ENCODE measurements around the gene TAX1BP3.
A peak's percentile ranks its signal among the peaks of the same experiment; 100 is the strongest.
"Not testable (repeated sequence)": the region's sequence is repeated elsewhere in the genome, so short reads cannot be mapped to it uniquely, and the experiment has no call there.

Gene TAX1BP3, protein sequence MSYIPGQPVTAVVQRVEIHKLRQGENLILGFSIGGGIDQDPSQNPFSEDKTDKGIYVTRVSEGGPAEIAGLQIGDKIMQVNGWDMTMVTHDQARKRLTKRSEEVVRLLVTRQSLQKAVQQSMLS

DNA sequence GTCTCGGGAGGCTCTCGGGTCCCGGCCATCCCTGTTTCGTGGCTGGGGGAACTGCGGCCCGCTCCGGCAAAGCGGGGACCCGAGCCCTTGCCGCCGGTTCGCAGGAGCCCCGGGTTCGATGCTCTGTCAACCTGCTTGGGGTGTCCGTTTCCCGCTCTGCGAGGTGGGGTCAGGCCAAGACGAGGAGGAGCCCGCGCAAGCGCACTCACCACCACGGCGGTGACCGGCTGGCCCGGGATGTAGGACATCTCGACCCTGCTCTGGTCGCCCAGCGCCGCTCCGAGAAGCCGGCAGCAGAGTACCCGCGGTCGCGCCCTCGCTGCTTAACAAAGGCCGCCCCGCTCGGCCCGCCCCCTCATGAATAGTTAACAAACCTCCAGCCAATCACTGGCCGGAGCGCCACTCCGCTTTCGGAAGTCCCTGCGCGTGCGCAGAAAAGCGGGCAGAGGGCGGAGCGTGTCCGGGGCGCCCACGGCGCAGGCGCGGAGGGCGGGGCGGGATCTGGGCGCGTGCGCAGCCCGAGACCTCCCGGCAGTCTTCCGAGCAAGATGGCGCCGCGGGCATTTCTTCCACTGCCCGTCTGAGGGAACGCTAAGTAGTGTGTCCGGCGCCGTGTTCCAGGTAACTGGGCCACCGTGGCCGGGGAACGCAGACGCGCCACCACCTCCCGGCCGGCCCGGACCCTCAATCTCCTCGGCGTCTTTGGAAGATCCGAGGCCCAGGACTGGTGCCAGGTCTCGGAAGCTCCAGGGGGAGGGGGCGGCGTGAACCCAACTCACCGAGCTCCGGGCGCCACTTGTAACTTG is at the start of gene TAX1BP3, which contains the start of gene EMC6:
TAX1BP3 (minus strand) TSS at position 300 of the 806 bp plus-strand sequence; CDS start at position 248, 52 bp downstream.
EMC6 (plus strand) TSS at position 534 of the 806 bp plus-strand sequence. CDS start 335 bp downstream, outside the sequence.
- DNase-seq: peak; percentile 98

DNA sequence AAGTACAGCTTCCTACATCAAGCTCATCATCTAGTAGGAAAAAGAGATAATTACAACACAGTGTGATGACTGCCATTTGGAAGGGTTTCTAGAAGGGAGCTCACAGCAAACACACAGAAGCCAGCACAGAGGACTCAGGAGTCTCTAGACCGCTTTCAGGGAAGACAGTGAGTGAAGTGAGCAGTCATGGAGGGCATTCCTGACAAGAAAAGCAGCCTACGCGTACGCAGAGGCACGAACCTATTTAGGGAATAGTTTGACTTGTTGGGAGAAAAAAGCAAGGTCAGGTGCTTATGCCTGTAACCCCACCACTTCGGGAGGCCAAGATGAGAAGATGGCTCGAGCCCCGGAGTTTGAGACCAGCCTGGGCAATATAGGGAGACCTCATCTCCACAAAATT is 46.9 kb upstream of the TAX1BP3 start:
- DNase-seq: no peak

DNA sequence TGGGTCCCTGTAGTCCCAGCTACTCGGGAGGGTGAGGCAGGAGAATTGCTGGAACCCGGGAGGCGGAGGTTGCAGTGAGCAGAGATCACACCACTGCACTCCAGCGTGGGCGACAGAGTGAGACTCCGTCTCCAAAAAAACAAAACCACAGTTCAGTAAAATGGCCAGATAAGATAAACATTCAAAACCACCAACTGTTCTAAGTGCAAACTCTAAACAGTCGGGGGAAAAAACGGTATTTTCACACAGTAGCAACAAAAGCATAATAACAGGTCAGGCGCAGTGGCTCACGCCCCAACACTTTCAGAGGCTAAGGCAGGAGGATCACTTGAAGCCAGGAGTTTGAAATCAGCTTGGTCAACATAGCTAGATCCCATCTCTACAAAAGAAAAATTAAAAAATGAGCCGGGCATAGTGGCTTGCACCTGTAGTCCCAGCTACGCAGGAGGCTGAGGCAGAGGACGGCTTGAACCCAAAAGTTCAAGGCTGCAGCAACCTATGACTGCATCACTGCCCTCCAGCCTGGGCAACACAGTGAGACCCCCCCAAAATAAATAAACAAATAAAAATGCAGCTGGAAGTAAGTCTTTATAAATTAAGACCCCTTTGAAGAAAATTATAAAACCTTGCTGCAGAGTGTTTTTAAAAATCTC is 44.6 kb upstream of the TAX1BP3 start:
- DNase-seq: no peak

DNA sequence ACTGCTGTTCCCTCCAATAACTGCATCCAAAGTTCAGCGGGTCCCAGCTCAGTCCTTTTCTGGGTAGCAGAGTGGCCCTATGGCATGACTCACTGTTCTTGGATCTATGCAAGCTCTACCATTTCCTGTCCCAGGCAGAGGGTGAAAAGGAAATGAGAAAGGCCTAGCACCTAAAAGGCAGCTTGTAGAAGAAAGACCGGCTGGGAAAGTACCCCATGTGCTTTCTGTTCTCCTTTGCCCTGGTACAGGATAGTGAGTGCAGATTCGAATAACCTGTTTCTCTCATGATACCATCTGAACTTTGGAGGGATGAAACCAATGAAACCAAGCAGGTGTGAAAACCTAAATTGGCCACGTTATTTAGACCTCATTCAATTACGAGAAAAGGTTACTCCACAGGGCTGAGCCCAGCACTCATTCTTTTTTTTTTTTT is 42.6 kb upstream of the TAX1BP3 start:
- no peak for DNase-seq

DNA sequence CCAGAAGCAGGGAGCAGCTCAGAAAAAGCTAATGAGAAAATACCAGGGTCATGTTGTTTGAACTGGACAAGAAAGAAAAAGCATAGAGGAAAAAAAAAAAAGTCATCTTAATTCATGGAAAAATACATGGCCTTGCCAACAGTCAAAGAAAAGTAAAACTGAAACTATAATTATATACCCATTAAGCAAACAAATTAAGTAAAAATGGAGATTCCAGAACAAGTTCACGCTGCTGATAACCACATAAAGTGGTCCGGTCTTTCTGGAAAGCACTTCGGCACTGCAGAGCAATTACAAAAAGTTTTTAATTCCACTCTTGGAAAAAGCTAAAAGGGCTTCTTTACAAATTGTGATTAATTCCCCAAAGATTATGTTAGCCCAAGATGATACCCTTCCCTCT is 40.0 kb upstream of the TAX1BP3 start:
- no peak for DNase-seq

DNA sequence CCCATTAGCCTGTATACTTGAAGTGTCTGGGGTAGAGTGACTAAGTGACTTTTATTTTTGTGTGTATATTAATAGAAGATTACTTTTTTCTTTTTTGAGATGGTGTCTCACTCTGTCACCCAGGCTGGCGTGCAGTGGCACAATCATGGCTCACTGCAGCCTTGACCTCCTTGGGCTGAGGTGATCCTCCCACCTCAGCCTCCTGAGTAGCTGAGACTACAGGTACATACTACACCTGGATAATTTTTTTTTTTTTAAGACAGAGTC is 37.3 kb upstream of the TAX1BP3 start:
- not testable (repeated sequence) for DNase-seq

DNA sequence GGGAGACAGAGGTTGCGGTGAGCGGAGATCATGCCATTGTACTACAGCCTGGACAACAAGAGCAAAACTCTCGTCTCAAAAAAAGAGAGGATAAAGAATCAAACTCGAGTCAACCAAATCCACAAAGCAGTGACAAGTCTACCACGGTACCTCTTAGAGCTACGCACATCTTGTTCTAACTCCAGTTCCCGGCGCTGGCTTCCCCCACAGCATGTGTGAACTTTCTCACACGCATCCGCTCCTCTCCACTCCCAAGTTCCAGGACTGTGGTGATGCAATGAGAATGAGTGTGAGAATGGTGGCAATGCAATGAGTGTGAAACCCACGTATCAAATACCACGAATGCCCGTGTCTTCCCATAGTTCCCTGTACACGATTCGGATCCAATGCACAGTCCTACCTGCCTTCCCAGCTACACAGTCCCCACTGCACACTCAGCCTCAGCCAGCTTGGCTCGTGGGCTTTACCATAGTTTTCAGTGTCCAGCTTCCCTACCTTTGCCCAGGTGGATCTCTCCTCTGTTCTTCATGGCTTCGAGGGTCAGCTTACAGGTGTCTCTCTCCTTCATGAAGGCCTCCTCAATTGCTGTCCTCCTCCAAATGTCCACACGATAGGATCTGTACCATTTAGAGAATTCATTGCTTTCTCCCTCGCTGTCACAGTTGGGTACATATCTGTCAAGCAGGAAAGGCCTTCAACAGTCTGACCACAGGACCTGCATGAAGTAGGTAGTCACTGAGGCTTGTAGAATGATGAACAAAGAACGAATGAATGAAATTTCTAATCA is 36.7 kb upstream of the TAX1BP3 start:
- no peak for DNase-seq

DNA sequence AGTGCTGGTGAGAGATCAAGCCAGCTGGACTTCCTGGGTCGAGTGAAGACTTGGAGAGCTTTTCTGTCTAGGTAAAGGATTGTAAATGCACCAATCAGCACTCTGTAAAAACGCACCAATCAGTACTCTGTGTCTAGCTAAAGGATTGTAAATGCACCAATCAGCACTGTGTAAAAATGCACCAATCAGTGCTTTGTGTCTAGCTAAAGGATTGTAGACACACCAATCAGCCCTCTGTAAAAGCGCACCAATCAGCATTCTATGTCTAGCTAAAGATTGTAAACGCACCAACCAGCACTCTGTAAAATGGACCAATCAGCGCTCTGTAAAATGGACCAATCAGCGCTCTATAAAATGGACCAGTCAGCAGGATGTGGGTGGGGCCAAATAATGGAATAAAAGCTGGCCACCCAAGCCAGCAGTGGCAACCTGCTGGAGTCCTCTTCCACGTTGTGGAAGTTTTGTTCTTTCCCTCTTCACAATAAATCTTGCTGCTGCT is 33.7 kb upstream of the TAX1BP3 start:
- DNase-seq: not testable (repeated sequence)

DNA sequence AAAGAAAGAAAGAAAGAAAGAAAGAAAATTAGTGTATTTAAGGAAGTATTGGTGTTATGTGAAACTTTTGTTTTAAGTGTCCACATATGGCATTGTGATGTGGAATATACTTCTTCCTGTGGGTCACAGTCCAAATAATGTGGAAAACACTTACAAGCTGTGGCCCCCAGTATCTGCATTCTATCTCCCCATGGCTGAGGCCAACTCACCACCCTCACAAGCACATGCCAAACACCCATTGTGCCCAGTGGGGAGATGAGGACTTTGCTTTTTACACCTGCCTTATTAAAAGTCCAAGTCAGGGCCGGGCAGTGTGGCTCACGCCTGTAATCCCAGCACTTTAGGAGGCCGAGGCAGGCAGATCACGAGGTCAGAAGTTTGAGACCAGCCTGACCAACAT is 31.6 kb upstream of the TAX1BP3 start:
- no peak for DNase-seq

DNA sequence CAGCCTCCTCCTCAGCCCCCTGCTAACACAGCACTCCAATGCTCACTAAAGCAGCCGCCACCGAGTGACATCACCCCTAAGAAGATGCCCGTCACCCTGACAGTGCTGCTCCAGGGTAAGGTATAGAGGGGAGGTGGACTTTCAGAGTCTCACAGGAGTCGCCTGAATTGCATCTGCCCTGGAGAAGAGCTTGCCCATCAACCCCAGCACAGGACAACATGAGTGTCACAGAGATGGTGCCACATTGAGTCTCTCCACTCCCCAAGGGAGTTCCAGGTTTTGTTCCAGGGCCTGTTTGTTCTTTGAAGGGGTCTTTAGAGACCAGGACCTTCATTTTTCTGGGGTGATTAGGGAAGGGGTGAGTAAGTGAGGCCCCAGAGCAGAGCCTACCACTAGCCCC is 29.8 kb upstream of the TAX1BP3 start:
- no peak for DNase-seq

DNA sequence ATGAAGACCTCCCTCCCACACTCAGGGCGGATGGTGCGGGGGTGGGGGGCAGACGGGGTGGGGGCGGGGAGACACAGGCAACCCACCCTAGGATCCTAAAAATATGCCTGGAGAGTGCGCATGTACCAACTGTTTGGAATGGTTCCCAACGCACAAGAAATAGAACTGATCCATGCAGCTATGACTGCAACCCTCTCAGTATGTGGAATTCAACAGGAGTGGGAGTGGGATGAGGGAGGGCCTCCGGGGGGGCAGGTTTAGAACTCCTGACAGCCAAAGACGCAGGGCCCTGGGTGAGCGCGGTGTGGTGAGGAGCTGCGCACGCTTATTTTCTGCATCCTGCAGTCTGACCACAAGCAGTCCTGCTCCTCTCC is 28.7 kb upstream of the TAX1BP3 start:
- DNase-seq: no peak

DNA sequence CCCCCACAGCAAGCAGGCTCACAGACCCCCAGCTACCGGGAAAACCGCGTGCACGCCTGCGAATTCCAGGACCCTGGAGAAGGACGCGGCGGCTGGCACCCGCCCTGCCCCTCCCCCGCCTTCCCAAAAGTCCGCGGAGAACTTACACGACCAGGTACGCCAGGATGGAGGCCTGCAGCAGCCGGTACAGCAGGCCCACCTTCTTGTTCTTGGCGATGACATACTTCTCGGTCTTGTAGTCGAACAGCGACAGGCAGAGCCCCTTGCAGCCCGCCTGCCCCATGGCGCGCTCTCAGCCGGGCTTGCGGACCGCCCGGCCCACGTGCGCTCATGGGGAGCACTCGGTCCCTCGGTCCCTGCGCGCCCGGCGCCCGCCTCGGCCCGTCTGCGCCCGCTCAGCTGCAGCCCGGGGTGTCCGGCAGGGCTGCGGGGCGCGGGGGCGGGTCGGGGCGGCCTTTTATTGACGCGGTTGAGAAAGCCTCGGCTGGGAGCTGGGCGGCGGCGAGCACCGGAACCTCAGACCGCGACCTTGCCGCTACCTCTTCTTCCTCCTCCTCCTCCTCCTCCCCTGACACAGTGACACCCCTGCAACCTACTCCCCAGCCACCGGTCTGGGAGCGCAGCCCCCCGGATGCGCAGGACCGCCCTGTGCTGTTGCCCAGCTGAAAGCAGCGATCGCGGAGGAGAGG is 27.5 kb upstream of the TAX1BP3 start, which contains the start of gene P2RX5:
P2RX5 (minus strand) TSS at position 433 of the 689 bp plus-strand sequence; CDS start at position 283, 150 bp downstream.
- no peak for DNase-seq

DNA sequence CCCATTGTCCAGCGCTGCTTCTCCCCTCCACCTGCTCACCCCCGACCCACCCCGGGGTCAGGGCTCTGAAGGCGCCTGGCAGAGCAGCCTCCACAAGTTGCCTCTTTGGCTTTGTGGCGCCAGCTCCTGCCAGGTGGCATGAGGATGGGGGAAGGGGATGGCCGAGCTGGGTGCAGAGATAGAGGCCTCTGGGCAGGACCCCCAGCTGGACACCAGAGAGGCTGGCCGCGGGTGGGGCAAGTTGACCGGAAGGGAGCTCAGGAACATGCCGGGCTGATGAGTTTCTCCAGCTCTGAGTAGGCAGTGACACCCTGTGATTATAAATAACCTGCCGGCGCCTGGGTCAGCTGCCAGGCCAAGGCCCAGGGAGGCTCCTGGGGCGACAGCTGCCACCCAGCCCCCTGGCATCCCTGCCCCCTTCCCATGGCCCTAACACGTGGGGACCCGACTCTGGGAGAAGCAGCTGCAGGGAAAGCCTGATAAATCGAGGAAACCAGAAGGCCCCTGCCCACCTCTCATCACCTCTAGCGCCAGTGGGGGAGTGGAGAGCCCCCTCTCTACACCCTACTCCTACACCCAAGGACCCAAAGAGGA is 26.8 kb upstream of the TAX1BP3 start:
- DNase-seq: no peak

DNA sequence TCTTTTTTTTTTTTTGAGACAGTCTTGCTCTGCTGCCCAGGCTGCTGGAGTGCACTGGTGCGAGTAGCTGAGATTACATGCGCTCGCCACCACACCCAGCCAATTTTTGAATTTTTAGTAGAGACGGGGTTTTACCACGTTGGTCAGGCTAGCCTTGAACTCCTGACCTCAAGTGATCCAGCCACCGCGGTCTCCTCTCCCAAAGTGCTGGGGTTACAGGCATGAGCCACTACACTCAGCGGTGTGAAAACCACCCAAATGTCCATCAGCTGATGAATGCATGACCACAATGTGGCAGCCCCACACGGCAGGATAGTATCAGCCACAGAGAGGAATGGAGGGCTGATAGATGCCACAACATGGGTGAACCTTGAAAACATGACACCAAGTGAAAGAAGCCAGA is 25.5 kb upstream of the TAX1BP3 start:
- DNase-seq: no peak

DNA sequence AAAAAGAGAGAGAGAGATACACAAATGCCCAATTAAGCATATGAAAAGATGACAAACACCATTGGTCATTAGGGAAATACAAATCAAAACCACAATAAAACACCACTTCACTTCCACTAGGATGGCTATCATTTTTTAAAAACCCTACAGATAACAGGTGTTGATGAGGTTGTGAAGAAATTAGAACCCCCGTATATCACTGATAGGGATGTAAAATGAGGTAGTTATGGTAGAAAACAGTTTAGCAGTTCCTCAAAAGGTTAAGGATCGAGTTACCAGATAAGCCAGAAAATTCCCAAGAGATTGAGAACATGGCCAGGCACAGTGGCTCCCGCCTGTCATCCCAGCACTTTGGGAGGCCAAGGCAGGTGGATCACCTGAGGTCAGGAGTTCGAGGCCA is 24.8 kb upstream of the TAX1BP3 start:
- no peak for DNase-seq

DNA sequence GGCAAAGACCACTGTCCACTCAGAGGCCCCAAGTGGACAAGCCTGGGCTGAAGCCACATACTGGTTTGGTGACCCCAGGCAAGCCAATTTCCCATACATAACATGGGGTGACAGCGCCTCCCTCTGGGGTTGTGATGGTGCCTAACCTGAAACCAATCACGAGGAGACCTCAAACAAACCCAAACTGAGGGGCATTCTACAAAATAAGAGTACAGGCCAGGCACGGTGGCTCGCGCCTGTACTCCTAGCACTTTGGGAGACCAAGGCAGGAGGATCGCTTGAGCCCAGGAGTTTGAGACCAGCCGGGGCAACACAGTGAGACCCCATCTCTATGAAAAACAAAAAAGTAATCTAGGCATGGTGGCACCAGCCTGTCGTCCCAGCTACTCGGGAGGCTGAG is 24.0 kb upstream of the TAX1BP3 start:
- DNase-seq: no peak

DNA sequence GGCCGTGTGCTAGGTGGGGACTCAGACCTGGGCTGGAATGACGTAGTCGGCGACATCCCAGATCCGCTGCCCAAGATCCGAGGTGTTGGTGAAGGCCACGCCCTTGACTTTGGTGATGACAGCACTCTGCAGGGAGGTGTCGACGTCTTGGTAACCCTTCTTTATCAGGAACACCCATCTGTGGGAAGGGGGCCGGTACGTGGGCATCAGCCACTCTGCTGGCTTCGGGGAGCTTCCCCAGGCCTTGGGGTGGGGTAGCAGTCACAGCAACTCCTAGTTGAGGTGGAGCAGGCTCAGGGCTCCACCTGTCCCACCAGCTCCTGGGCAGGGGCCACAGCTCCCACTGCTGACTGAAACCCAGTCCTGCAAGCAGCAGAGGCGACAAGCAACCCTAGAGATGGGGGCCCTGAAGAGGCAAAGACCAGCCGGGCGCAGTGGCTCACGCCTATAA is 23.3 kb upstream of the TAX1BP3 start:
- no peak for DNase-seq

DNA sequence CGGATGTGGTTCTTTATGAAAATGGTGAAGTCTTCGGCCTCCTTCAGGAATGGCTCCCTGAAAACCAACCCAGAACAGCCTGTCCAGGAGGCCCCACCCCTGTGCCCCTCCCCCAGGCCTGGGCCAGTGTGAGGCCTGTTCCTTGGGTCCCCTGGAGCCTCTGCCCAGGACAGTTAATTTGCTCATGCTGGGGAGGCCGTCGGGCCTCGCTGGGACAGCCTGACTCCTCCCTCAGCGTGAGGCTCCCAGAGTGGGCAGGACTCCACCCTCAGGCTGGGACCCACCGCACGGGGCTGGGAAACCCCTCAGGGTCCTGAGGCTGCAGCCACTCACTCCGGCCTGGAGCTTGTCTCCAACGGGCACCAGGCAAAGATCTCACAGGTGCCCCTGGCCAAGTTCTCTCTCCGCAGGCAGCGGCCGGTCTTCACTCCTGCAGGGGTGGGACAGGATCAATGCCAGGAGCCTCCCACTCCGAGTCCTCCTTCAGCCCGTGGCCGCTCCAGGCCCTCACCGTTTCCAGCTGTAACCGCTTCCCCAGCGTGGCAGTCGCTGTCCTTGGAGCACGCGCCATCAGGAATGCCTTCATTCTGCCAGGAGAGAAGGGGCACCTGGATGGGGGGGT is 21.8 kb upstream of the TAX1BP3 start:
- no peak for DNase-seq

DNA sequence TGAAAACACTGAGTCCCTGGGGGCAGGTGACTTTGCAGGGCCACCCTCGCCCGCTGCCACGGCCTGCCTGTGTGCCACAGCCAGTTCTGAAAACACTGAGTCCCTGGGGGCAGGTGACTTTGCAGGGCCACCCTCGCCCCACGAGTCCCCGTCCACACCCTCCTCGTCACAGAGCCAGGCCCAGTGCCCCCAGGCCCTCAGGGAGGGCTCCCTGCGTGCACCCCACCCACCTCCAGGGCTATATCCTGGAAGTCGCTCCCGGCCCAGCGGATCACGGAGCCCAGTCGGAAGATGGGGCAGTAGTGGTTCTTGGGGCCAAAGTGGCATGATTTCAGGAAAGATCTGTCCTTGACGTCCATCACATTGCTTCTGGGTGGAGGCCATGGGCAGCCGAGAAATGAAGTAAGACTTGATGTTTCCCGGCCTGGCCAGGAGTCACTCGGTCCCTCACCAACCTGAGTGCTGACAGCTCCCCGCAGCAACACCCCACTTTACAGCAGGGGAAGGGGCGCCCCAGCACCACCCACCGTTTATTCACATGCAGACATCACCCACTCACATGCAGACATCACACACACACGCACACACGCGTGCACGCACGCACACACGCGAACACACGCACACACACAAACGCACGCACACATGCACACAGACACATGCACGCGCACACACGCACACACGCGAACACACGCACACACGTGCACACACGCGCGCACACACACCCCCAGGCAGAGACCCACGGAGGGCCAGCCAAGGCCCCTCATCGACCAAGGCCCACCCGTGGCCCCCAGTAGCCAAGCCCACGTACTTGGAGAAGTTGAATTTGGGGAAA is 21.1 kb upstream of the TAX1BP3 start:
- no peak for DNase-seq

DNA sequence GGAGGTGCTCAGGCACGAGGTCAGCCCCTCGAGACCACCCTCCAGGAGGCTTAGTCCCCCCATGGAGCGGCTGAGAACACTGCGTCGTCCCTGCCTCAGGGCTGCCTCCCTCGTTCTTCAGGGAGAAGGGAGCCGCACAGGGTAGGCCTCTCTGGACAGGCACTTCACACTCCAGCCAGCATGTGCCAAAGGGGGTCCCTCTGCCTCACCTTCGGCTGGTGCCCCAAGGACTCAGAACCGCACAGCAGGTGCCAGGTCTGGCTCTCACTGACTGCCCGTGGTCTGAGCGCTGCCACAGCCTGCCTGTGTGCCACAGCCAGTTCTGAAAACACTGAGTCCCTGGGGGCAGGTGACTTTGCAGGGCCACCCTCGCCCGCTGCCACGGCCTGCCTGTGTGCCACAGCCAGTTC is 20.5 kb upstream of the TAX1BP3 start:
- DNase-seq: no peak
